GM10248 (cell line): ENCODE data around the gene ATP11A.

ENCODE experiments used
- CTCF ChIA-PET: fragments of 300-600 bp; sonication (Branson Sonifier 250); formaldehyde crosslinking; extraction: SDS; loops from one replicate; lab custom pipeline; 2021; ENCODE audit warnings: antibody characterized with exemption; lab: Yijun Ruan, JAX
- POLR2A ChIA-PET: fragments of 350-650 bp; sonication (Branson Sonifier 250); formaldehyde crosslinking; extraction: SDS; loops from one replicate; lab custom pipeline; 2020; ENCODE audit warnings: antibody characterized with exemption; lab: Yijun Ruan, JAX
- DNase-seq: peaks from one replicate; pipeline ENCODE4 v3.0.0; 2012; ENCODE audit errors: extremely low spot score
- TF ChIP-seq, protein P1 (sequence below): IDR thresholded peaks from 2 replicates; pipeline ENCODE4 v1.5.1; 2012; ENCODE audit warnings: mild to moderate bottlenecking, low read depth; ENCODE audit errors: extremely low read depth, missing control alignments, control extremely low read depth

Gene ATP11A

DNA sequence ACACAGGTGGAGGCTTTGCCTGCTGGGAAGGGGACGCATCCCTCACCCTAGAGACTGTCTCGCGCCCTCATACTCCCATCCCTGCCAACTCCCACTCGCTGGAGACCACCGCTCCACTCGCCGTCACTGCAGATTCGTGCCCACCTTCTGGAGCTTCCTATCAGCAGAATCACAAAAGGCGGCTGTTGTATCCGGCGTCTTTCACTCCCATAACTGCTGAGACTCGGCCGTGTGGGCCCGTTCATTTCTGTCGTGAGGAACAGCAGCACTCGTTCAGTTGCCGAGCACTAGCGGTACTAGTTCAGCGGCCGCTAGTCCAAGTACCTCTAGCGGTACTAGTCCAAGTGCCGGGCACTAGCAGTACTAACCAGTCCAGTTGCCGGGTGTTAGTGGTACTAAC lies 154.6 kb downstream of the ATP11A start:
- POLR2A ChIA-PET: no interaction called here
- CTCF ChIA-PET: interaction anchor here (0.7 kb wide), 1 partner anchor 9 kb away, joined by 3 read pairs; no protein-coding TSS in a partner anchor
- DNase-seq: no peak
- TF ChIP-seq, protein P1, sequence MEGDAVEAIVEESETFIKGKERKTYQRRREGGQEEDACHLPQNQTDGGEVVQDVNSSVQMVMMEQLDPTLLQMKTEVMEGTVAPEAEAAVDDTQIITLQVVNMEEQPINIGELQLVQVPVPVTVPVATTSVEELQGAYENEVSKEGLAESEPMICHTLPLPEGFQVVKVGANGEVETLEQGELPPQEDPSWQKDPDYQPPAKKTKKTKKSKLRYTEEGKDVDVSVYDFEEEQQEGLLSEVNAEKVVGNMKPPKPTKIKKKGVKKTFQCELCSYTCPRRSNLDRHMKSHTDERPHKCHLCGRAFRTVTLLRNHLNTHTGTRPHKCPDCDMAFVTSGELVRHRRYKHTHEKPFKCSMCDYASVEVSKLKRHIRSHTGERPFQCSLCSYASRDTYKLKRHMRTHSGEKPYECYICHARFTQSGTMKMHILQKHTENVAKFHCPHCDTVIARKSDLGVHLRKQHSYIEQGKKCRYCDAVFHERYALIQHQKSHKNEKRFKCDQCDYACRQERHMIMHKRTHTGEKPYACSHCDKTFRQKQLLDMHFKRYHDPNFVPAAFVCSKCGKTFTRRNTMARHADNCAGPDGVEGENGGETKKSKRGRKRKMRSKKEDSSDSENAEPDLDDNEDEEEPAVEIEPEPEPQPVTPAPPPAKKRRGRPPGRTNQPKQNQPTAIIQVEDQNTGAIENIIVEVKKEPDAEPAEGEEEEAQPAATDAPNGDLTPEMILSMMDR: no peak

DNA sequence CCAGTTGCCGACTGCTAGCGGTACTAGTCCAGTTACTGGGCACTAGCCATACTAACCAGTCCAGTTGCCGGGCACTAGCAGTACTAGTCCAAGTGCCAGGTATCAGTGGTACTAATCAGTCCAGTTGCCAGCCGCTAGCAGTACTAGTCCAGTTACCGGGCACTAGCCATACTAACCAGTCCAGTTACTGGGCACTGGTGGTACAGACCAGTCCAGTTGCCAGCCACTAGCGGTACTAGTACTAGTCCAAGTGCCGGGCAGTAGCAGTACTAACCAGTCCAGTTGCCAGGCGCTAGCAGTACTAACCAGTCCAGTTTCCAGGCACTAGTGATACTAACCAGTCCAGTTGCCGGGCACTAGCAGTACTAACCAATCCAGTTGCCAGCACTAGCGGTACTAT lies 155.0 kb downstream of the ATP11A start:
- TF ChIP-seq, protein P1: no peak
- POLR2A ChIA-PET: no interaction called here
- CTCF ChIA-PET: interaction anchor here (0.7 kb wide), 1 partner anchor 8 kb away, joined by 3 read pairs; no protein-coding TSS in a partner anchor
- no peak for DNase-seq

DNA sequence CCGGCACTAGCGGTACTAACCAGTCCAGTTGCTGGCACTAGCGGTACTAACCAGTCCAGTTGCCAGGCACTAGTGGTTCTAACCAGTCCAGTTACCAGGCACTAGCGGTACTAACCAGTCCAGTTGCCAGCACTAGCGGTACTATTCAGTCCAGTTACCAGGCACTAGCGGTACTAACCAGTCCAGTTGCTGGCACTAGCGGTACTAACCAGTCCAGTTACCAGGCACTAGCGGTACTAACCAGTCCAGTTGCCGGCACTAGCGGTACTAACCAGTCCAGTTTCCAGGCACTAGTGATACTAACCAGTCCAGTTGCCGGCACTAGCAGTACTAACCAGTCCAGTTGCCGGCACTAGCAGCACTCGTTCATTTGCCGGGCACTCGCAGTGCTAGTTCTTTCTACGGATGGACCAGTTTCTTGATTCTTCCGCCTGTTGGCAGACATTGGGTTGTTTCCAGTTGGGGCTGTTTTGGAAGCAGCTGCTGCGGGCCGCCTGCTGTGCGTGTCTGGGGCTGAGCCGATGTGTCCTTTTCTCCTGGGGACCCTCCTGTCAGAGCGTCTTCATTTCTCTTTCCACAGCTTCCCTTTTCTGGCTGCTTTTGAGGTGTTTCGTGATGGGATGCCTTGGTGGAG lies 155.8 kb downstream of the ATP11A start:
- POLR2A ChIA-PET: no interaction called here
- TF ChIP-seq, protein P1: no peak
- CTCF ChIA-PET: no interaction called here
- DNase-seq: no peak

DNA sequence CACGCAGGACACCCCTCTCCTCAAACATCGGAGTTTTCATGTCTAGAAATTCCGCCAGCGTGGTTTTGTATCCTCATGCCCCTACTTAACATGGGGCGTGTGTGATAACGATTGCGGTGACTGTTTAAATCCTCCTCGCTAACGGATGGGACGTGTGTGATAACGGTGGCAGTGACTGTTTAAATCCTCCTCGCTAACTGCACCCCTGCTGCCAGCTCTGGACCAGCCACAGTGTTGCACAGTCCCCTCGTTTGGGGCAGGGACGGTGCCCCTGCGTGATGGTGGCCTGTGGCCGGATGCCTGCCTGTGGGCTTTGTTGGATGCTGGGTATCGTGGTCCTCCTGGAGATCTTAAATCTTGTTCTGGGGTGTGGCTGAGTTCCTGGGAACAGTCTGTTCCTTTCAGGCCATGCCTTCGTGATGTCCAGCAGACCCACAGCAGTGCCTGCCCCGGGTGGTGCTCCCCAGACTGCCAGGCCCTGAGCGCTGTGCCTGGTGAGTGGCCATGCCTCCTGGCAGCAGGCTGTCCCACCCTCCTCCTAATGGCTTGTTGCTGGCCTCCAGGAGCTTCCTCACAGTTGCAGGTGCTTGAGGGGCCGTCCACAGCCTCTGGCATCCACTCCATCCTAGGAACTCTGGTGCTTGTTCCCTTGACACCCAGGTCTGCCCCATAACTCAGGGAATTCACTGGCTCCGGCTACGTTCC lies 156.7 kb downstream of the ATP11A start:
- ChIA-PET POLR2A (no interaction called here), CTCF (no interaction called here)
- TF ChIP-seq, protein P1: no peak
- no peak for DNase-seq

DNA sequence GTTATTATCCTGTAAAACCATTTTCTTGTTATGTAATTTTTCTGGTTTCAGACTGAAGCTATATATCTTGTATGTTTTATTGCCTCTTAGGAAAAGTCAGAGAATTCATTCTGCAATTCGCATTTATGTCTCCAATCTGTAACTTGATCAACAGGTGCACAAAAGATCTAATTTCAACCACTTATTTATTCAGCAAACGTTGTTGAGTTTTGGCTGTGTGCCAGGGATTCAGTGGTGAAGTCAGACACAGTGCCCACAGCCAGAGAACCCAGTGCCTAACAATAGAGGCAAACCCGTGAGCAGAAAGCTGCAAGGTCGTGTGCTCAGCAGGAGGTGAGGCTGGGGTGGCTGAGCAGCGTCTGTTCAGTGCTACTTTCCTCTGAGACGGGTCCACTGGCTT lies 159.7 kb downstream of the ATP11A start:
- ChIA-PET CTCF (interaction anchor here (1.4 kb wide), 1 partner anchor 24 kb away, joined by 7 read pairs; no protein-coding TSS in a partner anchor), POLR2A (no interaction called here)
- TF ChIP-seq, protein P1: no peak
- DNase-seq: no peak

DNA sequence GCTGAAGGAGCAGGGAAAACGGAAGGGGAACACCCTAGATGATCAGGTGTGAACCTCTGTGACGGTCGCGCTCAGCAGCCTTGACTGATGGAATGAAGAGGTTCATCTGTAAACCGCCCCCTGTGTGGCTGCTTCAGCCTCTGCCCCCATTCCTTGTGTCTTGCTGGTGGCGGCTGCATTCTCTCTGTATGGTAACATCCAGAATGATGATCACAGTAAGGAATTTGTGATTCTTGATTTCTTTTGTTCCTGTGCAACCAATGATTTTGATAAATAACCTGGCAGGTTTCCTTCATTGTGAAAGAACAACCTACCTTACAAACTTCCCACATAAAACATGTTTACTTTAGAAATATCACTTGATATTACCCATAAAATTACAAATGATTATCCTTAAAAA lies 160.4 kb downstream of the ATP11A start:
- ChIA-PET CTCF (interaction anchor here (1.4 kb wide), 1 partner anchor 24 kb away, joined by 7 read pairs; no protein-coding TSS in a partner anchor), POLR2A (no interaction called here)

More for the DNA sequence above, 160.4 kb downstream of the ATP11A start:
- DNase-seq: no peak
- TF ChIP-seq, protein P1: no peak
